HG03095 (cell line): ENCODE results near the gene PXDN.
"Not testable (repeated sequence)": the region's sequence is repeated elsewhere in the genome, so short reads cannot be mapped to it uniquely, and the experiment has no call there.

Experiments
- ATAC-seq: cut with Tn5 transposase; IDR thresholded peaks from one replicate; pipeline ENCODE4 v1.9.1; 2021; ENCODE audit warnings: moderate library complexity; ENCODE audit not compliant: unreplicated experiment

Gene PXDN

GRCh38 chr2:1742301-1742680 is 2.0 kb downstream of the PXDN start:
- no peak for ATAC-seq

- no peak for ATAC-seq
Observed at GRCh38 chr2:1741851-1742250, 2.5 kb downstream of the PXDN start.

- ATAC-seq, result no peak
Observed at GRCh38 chr2:1740716-1741589, 3.4 kb downstream of the PXDN start.

- ATAC-seq, result no peak
Observed at GRCh38 chr2:1739961-1740715, 4.2 kb downstream of the PXDN start.

GRCh38 chr2:1739322-1739957 is 4.9 kb downstream of the PXDN start:
- ATAC-seq, result no peak

- ATAC-seq, result no peak
Observed at GRCh38 chr2:1738646-1739302, 5.5 kb downstream of the PXDN start.

- ATAC-seq, result no peak
Observed at GRCh38 chr2:1738163-1738562, 6.2 kb downstream of the PXDN start.

GRCh38 chr2:1736997-1737480 is 7.3 kb downstream of the PXDN start:
- no peak for ATAC-seq

GRCh38 chr2:1736045-1736444 is 8.3 kb downstream of the PXDN start:
- ATAC-seq, result no peak

GRCh38 chr2:1733298-1733697 is 11.0 kb downstream of the PXDN start:
- ATAC-seq, result not testable (repeated sequence)

GRCh38 chr2:1731963-1732768 is 12.1 kb downstream of the PXDN start:
- no peak for ATAC-seq

GRCh38 chr2:1731447-1731962 is 12.8 kb downstream of the PXDN start:
- ATAC-seq, result no peak

GRCh38 chr2:1730015-1730927 is 14.0 kb downstream of the PXDN start:
- no peak for ATAC-seq

- ATAC-seq, result no peak
Observed at GRCh38 chr2:1729242-1729641, 15.1 kb downstream of the PXDN start.

GRCh38 chr2:1728821-1729220 is 15.5 kb downstream of the PXDN start:
- no peak for ATAC-seq

- ATAC-seq, result no peak
Observed at GRCh38 chr2:1727796-1728474, 16.4 kb downstream of the PXDN start.

GRCh38 chr2:1727101-1727771 is 17.1 kb downstream of the PXDN start:
- no peak for ATAC-seq

GRCh38 chr2:1726558-1726957 is 17.8 kb downstream of the PXDN start:
- ATAC-seq, result no peak
